GM23338 (cell line): ENCODE results near the gene NUP50. TPM values are rescaled to one million over a fixed set of nuclear protein-coding genes. Genes with fewer than 3 reads are reported as not detected.

Experiments used
- ATAC-seq: fragments of 200-7000 bp; cut with Tn5 transposase; 3 replicates; pipeline ENCODE4 v1.9.1; 2020
- DNase-seq: peaks from one replicate; pipeline ENCODE4 v3.0.0-alpha.2; 2015; ENCODE audit warnings: low spot score
- H2AFZ ChIP-seq: fragments of 200-600 bp; sonication (generic); 2 replicates; pipeline ENCODE4 v1.8.0; 2016; ENCODE audit warnings: antibody characterized with exemption, mild to moderate bottlenecking, moderate library complexity
- H3F3A ChIP-seq: fragments of 200-600 bp; sonication (generic); replicated peaks from 2 replicates; pipeline ENCODE4 v1.8.0; 2017; ENCODE audit warnings: antibody characterized with exemption, mixed run types, low read depth
- H3K27ac ChIP-seq: fragments of 200-600 bp; sonication (generic); 2 replicates; pipeline ENCODE4 v1.6.1; 2016; ENCODE audit warnings: low read depth
- H3K27me3 ChIP-seq: fragments of 200-600 bp; sonication (generic); 2 replicates; pipeline ENCODE4 v1.8.0; 2016; ENCODE audit warnings: mild to moderate bottlenecking, mixed run types, moderate library complexity; ENCODE audit not compliant: insufficient read depth
- H3K36me3 ChIP-seq: fragments of 200-600 bp; sonication (generic); 2 replicates; pipeline ENCODE4 v1.8.0; 2016; ENCODE audit warnings: mild to moderate bottlenecking; ENCODE audit not compliant: insufficient read depth
- H3K4me1 ChIP-seq: fragments of 200-600 bp; sonication (generic); 2 replicates; pipeline ENCODE4 v1.8.0; 2016; ENCODE audit warnings: mild to moderate bottlenecking, moderate library complexity; ENCODE audit not compliant: insufficient read depth
- H3K4me2 ChIP-seq: fragments of 200-600 bp; sonication (generic); 2 replicates; pipeline ENCODE4 v1.7.1; 2017; ENCODE audit warnings: mixed run types
- H3K4me3 ChIP-seq: fragments of 200-600 bp; sonication (generic); 2 replicates; pipeline ENCODE4 v1.6.1; 2016; ENCODE audit warnings: mixed run types
- H3K79me2 ChIP-seq: fragments of 200-600 bp; sonication (generic); replicated peaks from 2 replicates; pipeline ENCODE4 v1.8.0; 2017; ENCODE audit warnings: mild to moderate bottlenecking; ENCODE audit not compliant: insufficient read depth
- H3K9me2 ChIP-seq: fragments of 200-600 bp; sonication (generic); 2 replicates; pipeline ENCODE4 v1.8.0; 2017; ENCODE audit not compliant: insufficient read depth
- H4K20me1 ChIP-seq: fragments of 200-600 bp; sonication (generic); replicated peaks from 2 replicates; pipeline ENCODE4 v1.8.0; 2017; ENCODE audit warnings: mild to moderate bottlenecking; ENCODE audit not compliant: insufficient read depth
- H3K27ac Mint-ChIP-seq: 2 replicates; pipeline ENCODE4 v1.8.0; 2020; ENCODE audit warnings: inconsistent platforms, mild to moderate bottlenecking, moderate library complexity, mixed read lengths
- H3K27me3 Mint-ChIP-seq: 3 replicates; pipeline ENCODE4 v1.8.0; 2022; ENCODE audit warnings: low read depth, mild to moderate bottlenecking, moderate library complexity, mixed read lengths, inconsistent platforms; ENCODE audit not compliant: insufficient read depth, poor library complexity
- H3K36me3 Mint-ChIP-seq: 3 replicates; pipeline ENCODE4 v1.8.0; 2021; ENCODE audit warnings: low read depth, mild to moderate bottlenecking, inconsistent platforms, moderate library complexity, mixed read lengths
- H3K4me1 Mint-ChIP-seq: 3 replicates; pipeline ENCODE4 v1.8.0; 2020; ENCODE audit warnings: mild to moderate bottlenecking, inconsistent platforms, mixed read lengths
- H3K4me3 Mint-ChIP-seq: 3 replicates; pipeline ENCODE4 v1.8.0; 2021; ENCODE audit warnings: moderate library complexity, mild to moderate bottlenecking, inconsistent platforms, mixed read lengths
- H3K9me3 Mint-ChIP-seq: 3 replicates; pipeline ENCODE4 v1.8.0; 2020; ENCODE audit warnings: moderate library complexity, mild to moderate bottlenecking, inconsistent platforms, mixed read lengths
- CREB1 ChIP-seq: fragments of 250-450 bp; sonication (Bioruptor Pico); IDR thresholded peaks from 2 replicates; pipeline ENCODE4 v1.5.0; 2020; ENCODE audit warnings: low read depth, mild to moderate bottlenecking, moderate library complexity
- CTCF ChIP-seq, 2 experiments: fragments of 200-600 bp in 1 of 2; sonication (generic) in 1 of 2; conservative IDR thresholded peaks; 2 replicates each; pipeline versions ENCODE4 v1.5.1 to v1.6.1; 2016 to 2017; ENCODE audit warnings: antibody characterized with exemption in 2 of 2, low read depth in 2 of 2, mild to moderate bottlenecking in 2 of 2, moderate library complexity in 1 of 2
- EZH2 ChIP-seq: fragments of 200-600 bp; sonication (generic); IDR thresholded peaks from one replicate; pipeline ENCODE4 v1.8.0; 2017; ENCODE audit warnings: antibody characterized with exemption, mild to moderate bottlenecking, low read depth; ENCODE audit not compliant: unreplicated experiment
- EZH2phosphoT487 ChIP-seq: fragments of 200-600 bp; sonication (generic); IDR thresholded peaks from one replicate; pipeline ENCODE4 v1.8.1; 2018; ENCODE audit warnings: antibody characterized with exemption; ENCODE audit not compliant: unreplicated experiment
- JUNB ChIP-seq: IDR thresholded peaks from one replicate; pipeline ENCODE4 v1.6.1; 2016; ENCODE audit warnings: antibody characterized with exemption; ENCODE audit not compliant: unreplicated experiment
- NANOG ChIP-seq: IDR thresholded peaks from 2 replicates; pipeline ENCODE4 v1.6.1; 2016; ENCODE audit warnings: antibody characterized with exemption, borderline replicate concordance
- ZNF114 ChIP-seq: fragments of 250-450 bp; sonication (Bioruptor Pico); IDR thresholded peaks from 2 replicates; pipeline ENCODE4 v1.5.0; 2020; ENCODE audit warnings: mild to moderate bottlenecking, moderate library complexity
- ZNF331 ChIP-seq: fragments of 250-450 bp; sonication (Bioruptor Pico); IDR thresholded peaks from 2 replicates; pipeline ENCODE4 v1.5.0; 2020; ENCODE audit warnings: low read depth, mild to moderate bottlenecking, moderate library complexity
- ZNF462 ChIP-seq: fragments of 250-450 bp; sonication (Bioruptor Pico); IDR thresholded peaks from 2 replicates; pipeline ENCODE4 v1.5.0; 2020; ENCODE audit warnings: mild to moderate bottlenecking, moderate library complexity
- polyA plus RNA-seq: library from polyadenylated mRNA; unstranded; fragments of >200 nt; fragmentation: Nextera tagmentation; extraction: Ambion mirVana; gene quantifications from 2 replicates; pipeline ENCODE4 v1.2.1, GENCODE V29; 2016
- total RNA-seq: library from RNA; depleted of rRNA; stranded (reverse); fragments of >200 nt; shearing (Covaris generic); gene quantifications from 2 replicates; pipeline ENCODE4 v1.2.3, GENCODE V29; 2014
- TF ChIP-seq, protein P1 (sequence below): IDR thresholded peaks from 2 replicates; pipeline ENCODE4 v1.6.1; 2016; ENCODE audit warnings: antibody characterized with exemption

Gene NUP50
- total and polyA plus RNA-seq, 2 experiments from 2014 or later: 45.9 to 96.6 TPM

DNA sequence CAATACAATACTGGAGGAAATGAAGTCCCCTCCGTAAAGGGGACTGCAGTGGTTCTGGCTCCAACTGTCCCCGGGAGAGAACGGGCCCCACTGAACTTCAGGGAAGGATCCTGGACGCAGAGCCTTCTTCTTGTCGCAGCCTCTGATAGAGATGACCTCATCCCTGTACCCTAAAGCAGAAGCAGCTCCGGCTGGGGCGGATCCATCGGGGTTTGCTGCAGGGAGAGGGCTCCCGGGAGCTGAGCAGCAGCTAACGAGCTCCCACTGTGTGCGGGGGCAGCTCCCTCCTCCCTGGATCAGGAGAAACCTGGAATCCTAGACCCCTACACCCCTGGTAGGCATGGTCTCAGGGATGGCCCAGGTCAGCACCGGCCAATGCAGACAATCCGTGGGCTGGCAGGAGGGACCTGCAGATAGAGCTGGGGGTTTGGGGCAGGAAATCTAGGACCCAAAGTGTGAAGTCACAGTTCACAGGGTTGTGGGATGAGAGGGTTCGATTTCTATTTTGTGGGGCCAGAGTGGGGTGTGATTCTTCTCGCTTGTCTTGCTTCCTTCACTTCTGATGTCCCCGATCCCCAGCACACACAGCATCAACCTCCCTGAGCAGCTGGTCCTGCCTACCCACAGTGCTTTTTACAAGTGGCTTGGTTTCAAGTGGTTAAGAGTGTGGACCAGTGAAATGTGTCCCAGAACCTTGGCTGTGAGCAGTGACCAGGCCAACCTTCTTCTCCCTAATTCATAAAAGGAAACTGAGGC lies 64.1 kb downstream of the NUP50 start (continued):
- no peak for TF ChIP-seq CTCF (conservative IDR thresholded peaks at IDR 0.05; ENCODE audit: low read depth in 2 of 2)
- no peak for TF ChIP-seq JUNB
- TF ChIP-seq EZH2phosphoT487: no peak
- TF ChIP-seq CREB1 (CRISPR knock-in tag): no peak
- TF ChIP-seq ZNF114 (CRISPR knock-in tag): no peak
- TF ChIP-seq, protein P1, sequence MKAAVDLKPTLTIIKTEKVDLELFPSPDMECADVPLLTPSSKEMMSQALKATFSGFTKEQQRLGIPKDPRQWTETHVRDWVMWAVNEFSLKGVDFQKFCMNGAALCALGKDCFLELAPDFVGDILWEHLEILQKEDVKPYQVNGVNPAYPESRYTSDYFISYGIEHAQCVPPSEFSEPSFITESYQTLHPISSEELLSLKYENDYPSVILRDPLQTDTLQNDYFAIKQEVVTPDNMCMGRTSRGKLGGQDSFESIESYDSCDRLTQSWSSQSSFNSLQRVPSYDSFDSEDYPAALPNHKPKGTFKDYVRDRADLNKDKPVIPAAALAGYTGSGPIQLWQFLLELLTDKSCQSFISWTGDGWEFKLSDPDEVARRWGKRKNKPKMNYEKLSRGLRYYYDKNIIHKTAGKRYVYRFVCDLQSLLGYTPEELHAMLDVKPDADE: no peak
- TF ChIP-seq ZNF331 (CRISPR knock-in tag): no peak

DNA sequence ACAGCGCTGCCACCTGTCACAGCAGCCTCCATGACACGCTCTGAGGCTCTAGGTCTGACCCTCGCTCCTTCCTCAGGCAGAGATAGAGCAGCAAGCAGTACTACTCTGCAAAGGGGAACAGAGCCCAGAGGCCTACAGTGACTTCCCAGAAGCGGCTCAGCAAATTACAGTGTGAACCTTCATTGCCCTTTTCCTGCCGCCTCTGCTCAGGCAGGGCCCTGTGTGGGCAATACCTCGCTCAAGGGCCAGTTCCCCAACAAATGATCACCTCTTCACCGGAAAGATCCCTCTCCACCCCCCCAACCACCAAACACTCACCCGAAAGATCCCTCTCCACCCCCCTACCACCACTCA lies 64.7 kb downstream of the NUP50 start:
- Histone ChIP-seq H3K27me3 (no peaks in the 10 kb centered on the region), H3K79me2 (peaks cover 12% of the 10 kb centered on the region), H4K20me1 (peaks cover 3% of the 10 kb centered on the region; the same call in 1 of the 2 replicates), H3K4me1 (no peaks in the 10 kb centered on the region), H3K36me3 (no peaks in the 10 kb centered on the region), H3K27ac (no peak overlapping the region), H3K9me2 (no peaks in the 10 kb centered on the region), H3K4me3 (no peak overlapping the region), H3F3A (no peaks in the 10 kb centered on the region), H2AFZ (no peak overlapping the region), H3K4me2 (no peak overlapping the region)
- Mint-ChIP-seq H3K4me3 (no peak overlapping the region), H3K36me3 (no peaks in the 10 kb centered on the region; the same call in 2 of the 3 replicates), H3K27me3 (peaks cover 11% of the 10 kb centered on the region), H3K9me3 (no peaks in the 10 kb centered on the region; the same call in 2 of the 3 replicates), H3K27ac (no peak overlapping the region), H3K4me1 (peaks cover 40% of the 10 kb centered on the region)
- ATAC-seq: no peak
- no peak for DNase-seq
- TF ChIP-seq ZNF331 (CRISPR knock-in tag): no peak
- no peak for TF ChIP-seq EZH2
- no peak for TF ChIP-seq ZNF462 (CRISPR knock-in tag)
- TF ChIP-seq, protein P1: no peak
- no peak for TF ChIP-seq EZH2phosphoT487
- no peak for TF ChIP-seq NANOG
- TF ChIP-seq CTCF (conservative IDR thresholded peaks at IDR 0.05; ENCODE audit: low read depth in 2 of 2): no peak
